HG02870 (cell line): ENCODE measurements around the gene YJEFN3.

Experiments used
- ATAC-seq: cut with Tn5 transposase; IDR thresholded peaks from one replicate; pipeline ENCODE4 v1.9.1; 2021; ENCODE audit warnings: mild to moderate bottlenecking, moderate library complexity; ENCODE audit not compliant: unreplicated experiment

The YJEFN3 gene

DNA sequence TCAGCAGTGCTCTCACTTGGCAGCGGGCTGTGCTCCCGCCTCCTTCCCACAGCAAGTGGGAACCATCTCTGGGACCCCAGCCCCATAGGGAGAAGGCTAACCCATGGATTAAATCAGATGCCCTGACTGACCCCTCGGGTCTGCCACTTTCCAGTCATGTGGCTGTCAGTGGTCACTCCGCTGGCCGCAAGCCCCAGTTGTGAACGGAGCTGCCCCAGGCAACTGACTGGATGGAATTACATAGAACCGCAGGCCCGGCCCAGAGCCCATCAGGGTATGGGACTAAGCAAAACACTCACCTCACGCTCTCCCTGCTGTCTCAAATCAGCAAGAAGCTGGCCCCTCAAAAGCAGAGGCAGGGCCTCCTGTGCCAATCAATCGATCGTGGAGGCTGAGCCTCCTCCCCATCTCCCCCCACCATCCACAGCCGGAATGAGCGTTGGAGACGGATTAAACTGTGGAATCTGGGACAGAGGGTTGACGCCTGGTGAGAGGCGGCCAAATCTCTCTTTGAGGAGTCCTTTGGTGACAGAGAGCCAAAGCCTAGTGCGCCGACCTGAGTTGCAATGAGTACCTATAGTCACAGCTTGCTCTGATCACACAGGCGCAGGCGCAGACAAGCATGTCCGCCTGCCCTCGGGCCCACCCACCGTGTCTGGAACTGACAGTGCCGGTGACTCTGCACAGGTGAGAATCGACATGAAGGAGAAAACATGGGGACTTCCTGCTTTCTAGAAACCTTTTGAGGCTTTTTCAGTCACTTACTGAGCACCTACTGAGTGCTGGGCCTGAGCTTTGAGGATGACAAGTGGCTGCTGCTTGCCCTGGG, 51.0 kb downstream of the YJEFN3 start:
- no peak for ATAC-seq

GRCh38 chr19:19580418-19580817, 51.7 kb downstream of the YJEFN3 start:
- no peak for ATAC-seq

DNA sequence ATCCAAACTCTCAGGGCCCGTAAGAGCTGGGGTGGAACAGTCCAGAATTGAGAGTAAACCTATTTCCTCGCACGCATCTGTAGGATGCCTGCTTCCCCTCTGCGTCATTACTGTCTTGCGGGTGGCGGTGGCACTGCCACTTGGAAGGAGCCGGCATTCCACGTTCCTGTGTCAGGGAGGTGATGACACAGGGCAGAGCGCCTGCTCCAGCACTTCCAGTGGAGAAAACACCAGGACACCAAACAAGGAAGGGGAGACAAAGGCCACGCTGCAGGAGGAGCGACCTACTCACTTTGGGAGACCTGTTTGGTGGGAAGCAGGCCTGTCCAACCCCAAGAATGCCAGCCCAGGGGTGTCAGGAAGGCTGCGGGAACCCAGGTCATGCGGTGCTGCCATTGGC, 52.7 kb downstream of the YJEFN3 start:
- ATAC-seq: no peak

DNA sequence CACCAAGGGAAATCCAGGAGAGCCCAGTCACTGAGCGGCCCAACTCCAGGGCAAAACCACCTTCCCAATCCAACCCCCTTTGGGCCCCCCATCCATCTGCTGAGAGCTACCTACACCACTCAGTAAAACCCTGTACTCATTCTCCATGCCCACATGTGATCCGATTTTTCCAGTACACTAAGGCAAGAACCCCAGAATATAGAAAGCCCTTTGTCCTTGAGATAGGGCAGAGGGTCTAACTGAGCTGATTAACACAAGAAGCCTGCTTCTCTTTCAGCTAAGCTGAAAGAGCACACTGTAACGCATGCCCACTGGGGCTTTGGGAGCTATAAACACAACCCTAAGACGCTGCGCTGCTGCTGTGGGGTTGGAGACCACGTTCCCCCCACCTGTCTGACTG, 53.8 kb downstream of the YJEFN3 start:
- no peak for ATAC-seq

DNA sequence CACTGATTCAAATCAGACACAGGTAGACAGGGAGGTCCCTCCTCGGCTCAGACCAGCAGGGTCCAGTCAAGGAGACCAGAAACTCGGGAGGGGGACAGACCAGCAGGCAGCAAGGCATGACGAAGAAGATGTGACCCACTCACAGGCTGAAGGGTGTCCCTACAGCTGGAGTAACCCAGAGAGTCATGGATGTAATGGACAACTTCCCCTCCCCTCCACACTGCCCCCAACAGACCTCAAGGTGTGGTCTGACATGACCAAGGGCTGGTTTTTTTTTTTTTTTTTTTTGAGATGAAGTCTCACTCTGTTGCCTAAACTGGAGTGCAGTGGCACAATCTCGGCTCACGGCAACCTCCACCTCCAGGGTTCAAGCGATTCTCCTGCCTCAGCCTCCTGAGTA, 55.6 kb downstream of the YJEFN3 start:
- ATAC-seq: no peak
